Measurements from ENCODE around the gene BOD1L1.

GRCh38 chr4:13534344-13535063 is 93.0 kb downstream of the BOD1L1 start:
- TF ChIP-seq CTCF (IDR thresholded peaks at IDR 0.05): no peak
- no peak for TF ChIP-seq EZH2 (IDR thresholded peaks at IDR 0.05; ENCODE audit: borderline replicate concordance, insufficient read depth, low read depth, low read length, poor library complexity, severe bottlenecking)

Data from B cell (primary cell).